Neuronal stem cell (in vitro differentiated cells): ENCODE measurements around the gene LYL1.

ENCODE experiments used
- DNase-seq: peaks from one replicate; pipeline ENCODE4 v3.0.0-alpha.2; 2013; ENCODE audit warnings: low spot score
- H2AFZ ChIP-seq: one replicate; pipeline ENCODE4 v1.6.1; 2013; ENCODE audit warnings: mild to moderate bottlenecking, low read length, inconsistent platforms
- H2AK5ac ChIP-seq: 2 replicates; pipeline ENCODE4 v1.6.1; 2013; ENCODE audit warnings: low read depth, mild to moderate bottlenecking, inconsistent platforms, low read length, moderate library complexity, mixed read lengths
- H2BK120ac ChIP-seq: 2 replicates; pipeline ENCODE4 v1.6.1; 2013; ENCODE audit warnings: low read depth, mild to moderate bottlenecking, inconsistent platforms, low read length, moderate library complexity, mixed read lengths
- H2BK12ac ChIP-seq: one replicate; pipeline ENCODE4 v1.6.1; 2013; ENCODE audit warnings: low read length, inconsistent platforms
- H2BK15ac ChIP-seq: 2 replicates; pipeline ENCODE4 v1.6.1; 2013; ENCODE audit warnings: mild to moderate bottlenecking, low read length, inconsistent platforms, mixed read lengths
- H2BK5ac ChIP-seq: one replicate; pipeline ENCODE4 v1.6.1; 2013; ENCODE audit warnings: inconsistent platforms, mild to moderate bottlenecking, low read length, moderate library complexity
- H3K14ac ChIP-seq: one replicate; pipeline ENCODE4 v1.6.1; 2013; ENCODE audit warnings: low read length, inconsistent platforms
- H3K18ac ChIP-seq: 2 replicates; pipeline ENCODE4 v1.6.1; 2013; ENCODE audit warnings: low read length, inconsistent platforms
- H3K23ac ChIP-seq: 2 replicates; pipeline ENCODE4 v1.6.1; 2013; ENCODE audit warnings: low read depth, mild to moderate bottlenecking, mixed read lengths, low read length, inconsistent platforms; ENCODE audit not compliant: poor library complexity
- H3K27ac ChIP-seq: replicated peaks from 3 replicates; pipeline ENCODE4 v1.5.1; 2013; ENCODE audit warnings: low read length, inconsistent platforms
- H3K27me3 ChIP-seq, 3 experiments: 2 replicates each; pipeline ENCODE4 v1.6.1; 2013; ENCODE audit warnings: low read length in 3 of 3, mild to moderate bottlenecking in 2 of 3, inconsistent platforms in 1 of 3, low read depth in 1 of 3, mixed read lengths in 1 of 3, moderate library complexity in 1 of 3; ENCODE audit not compliant: control insufficient read depth in 3 of 3, insufficient read depth in 3 of 3
- H3K36me3 ChIP-seq, 2 donors: replicated peaks in 1 of 2; 2 replicates each; pipeline ENCODE4 v1.6.1; 2013; ENCODE audit warnings: low read length in 2 of 2; ENCODE audit not compliant: control insufficient read depth in 2 of 2, insufficient read depth in 2 of 2
- H3K4ac ChIP-seq: 2 replicates; pipeline ENCODE4 v1.6.1; 2013; ENCODE audit warnings: inconsistent platforms, mild to moderate bottlenecking, low read length, moderate library complexity
- H3K4me1 ChIP-seq, 2 donors: 1 replicate in 1 of 2; 2 replicates in 1 of 2; pipeline ENCODE4 v1.6.1; 2013; ENCODE audit warnings: low read length in 2 of 2, low read depth in 1 of 2; ENCODE audit not compliant: control insufficient read depth in 2 of 2, insufficient read depth in 1 of 2
- H3K4me2 ChIP-seq: one replicate; pipeline ENCODE4 v1.6.1; 2013; ENCODE audit warnings: mild to moderate bottlenecking, low read length, inconsistent platforms; ENCODE audit not compliant: insufficient read depth, poor library complexity, severe bottlenecking
- H3K4me3 ChIP-seq, 2 donors: 2 replicates each; pipeline ENCODE4 v1.5.1; 2013; ENCODE audit warnings: low read length in 2 of 2, mild to moderate bottlenecking in 2 of 2, inconsistent platforms in 1 of 2, moderate library complexity in 1 of 2
- H3K79me1 ChIP-seq: one replicate; pipeline ENCODE4 v1.6.1; 2013; ENCODE audit warnings: low read depth, mild to moderate bottlenecking, inconsistent platforms, low read length, moderate library complexity
- H3K9ac ChIP-seq: one replicate; pipeline ENCODE4 v1.6.1; 2013; ENCODE audit warnings: mild to moderate bottlenecking, low read depth, low read length, inconsistent platforms; ENCODE audit not compliant: poor library complexity
- H3K9me3 ChIP-seq, 2 donors: replicated peaks in 1 of 2; 2 replicates each; pipeline versions ENCODE3 to v1.6.1; 2013; ENCODE audit warnings: low read length in 2 of 2, mild to moderate bottlenecking in 2 of 2, inconsistent platforms in 1 of 2, low read depth in 1 of 2, mixed read lengths in 1 of 2, moderate library complexity in 1 of 2; ENCODE audit not compliant: control insufficient read depth in 2 of 2, insufficient read depth in 1 of 2
- H4K8ac ChIP-seq: one replicate; pipeline ENCODE4 v1.6.1; 2013; ENCODE audit warnings: low read depth, mild to moderate bottlenecking, inconsistent platforms, low read length, moderate library complexity
- H4K91ac ChIP-seq: one replicate; pipeline ENCODE4 v1.6.1; 2013; ENCODE audit warnings: low read length, low read depth, mild to moderate bottlenecking, inconsistent platforms; ENCODE audit not compliant: poor library complexity
- WGBS, 2 donors: extraction: QIAGEN DNeasy Blood & Tissue Kit; methylation state at CpG; one replicate each; pipeline ENCODE4 v1.1.7; 2013; ENCODE audit warnings: missing lambda C conversion rate in 2 of 2, mixed read lengths in 1 of 2; ENCODE audit not compliant: insufficient read length in 2 of 2, insufficient replicate concordance in 1 of 2; ENCODE audit errors: extremely low coverage in 2 of 2; 5-methylcytosine and 5-hydroxymethylcytosine counted together

LYL1 gene

DNA sequence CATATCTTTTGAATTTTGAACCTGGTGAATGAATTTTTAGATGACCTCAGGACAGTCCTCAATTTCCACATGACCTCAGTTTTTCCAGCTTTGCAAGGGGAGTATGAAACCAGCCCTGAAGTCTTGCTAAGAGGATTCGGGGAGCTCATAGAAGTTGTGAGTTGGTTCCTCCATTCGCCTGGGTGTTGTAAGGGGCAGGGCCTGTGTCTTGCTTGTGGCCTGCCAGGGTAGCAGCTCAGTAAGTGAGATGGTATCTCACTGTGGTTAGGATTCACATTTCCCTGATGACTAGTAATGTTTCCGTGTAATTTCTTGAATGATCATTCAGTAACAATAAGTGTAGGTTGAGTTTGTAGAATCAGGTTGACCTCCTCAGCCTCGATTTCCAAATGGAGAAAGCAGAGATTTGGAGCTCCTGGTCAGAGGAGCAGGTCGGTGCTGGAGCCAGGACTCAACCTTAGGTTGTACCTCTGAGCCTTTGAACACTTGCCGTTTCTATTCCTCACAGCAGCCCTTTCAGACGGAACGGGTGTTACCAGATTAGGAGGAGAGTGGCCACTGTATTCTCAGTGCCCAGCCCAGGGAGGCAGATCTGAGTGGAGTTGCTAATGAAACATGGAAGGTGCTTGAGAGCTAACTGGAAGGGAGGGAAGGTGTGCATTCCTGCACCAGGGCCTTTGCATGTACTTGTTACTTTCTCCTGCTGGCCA, 30.0 kb upstream of the LYL1 start:
- no peak overlapping the region for H3K27ac ChIP-seq
- no peak overlapping the region for H3K4me2 ChIP-seq
- H2AFZ ChIP-seq, result no peak overlapping the region
- no peak overlapping the region for H3K9ac ChIP-seq
- H3K79me1 ChIP-seq, result peaks cover 47% of the 10 kb centered on the region
- WGBS, 2 donors, result no CpG with 5 or more reads among the region's 8 CpGs
- no peak overlapping the region for H2BK5ac ChIP-seq
- peaks cover 0 to 2% of the 10 kb centered on the region in 2 donors for H3K4me1 ChIP-seq
- H4K8ac ChIP-seq, result no peak overlapping the region
- H2AK5ac ChIP-seq, result no peak overlapping the region
- H3K4ac ChIP-seq, result no peak overlapping the region
- H3K14ac ChIP-seq, result no peak overlapping the region
- no peak overlapping the region for H2BK120ac ChIP-seq
- no peak overlapping the region for H4K91ac ChIP-seq
- peaks cover 38 to 76% of the 10 kb centered on the region in 2 donors for H3K36me3 ChIP-seq
- no peaks in the 10 kb centered on the region for H3K27me3 ChIP-seq
- H3K18ac ChIP-seq, result no peak overlapping the region
- no peak overlapping the region for H3K23ac ChIP-seq
- H3K9me3 ChIP-seq, result no peaks in the 10 kb centered on the region
- DNase-seq, result no peak
- no peak overlapping the region for H2BK15ac ChIP-seq
- H2BK12ac ChIP-seq, result no peak overlapping the region
- no peak overlapping the region for H3K4me3 ChIP-seq

DNA sequence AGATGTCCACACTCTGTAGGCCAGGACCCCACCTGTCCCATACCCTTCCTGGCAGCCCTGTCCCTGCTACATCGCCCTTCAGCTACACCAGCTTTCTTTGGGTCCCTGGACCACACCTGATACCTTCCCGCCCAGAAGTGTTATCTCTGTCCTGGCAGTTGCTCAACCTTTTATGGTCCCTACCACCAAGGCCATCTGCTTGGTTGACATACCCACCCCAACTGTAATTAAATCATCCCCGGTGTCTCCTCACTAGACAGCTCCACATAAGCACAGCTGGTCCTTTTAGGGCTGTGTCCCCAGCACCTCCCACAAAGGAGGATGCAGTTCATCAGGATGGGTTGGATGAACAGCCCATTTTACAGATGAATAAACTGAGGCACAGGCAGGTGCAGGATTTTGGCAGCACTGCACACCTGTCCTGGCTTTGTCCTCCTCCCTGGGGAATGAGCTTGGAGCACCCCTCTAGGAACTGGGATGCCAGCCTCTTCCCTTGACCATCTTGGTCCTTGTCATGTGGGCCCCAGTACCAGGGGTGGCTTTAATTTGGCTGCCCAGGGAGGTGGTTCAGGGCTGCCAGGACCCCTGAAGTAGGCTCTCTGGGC, 28.3 kb upstream of the LYL1 start:
- WGBS, 2 donors, result no CpG with 5 or more reads among the region's 3 CpGs
- Histone ChIP-seq H3K4me3 (no peak overlapping the region), H2AK5ac (no peak overlapping the region), H4K8ac (no peak overlapping the region), H3K79me1 (peaks cover 46% of the 10 kb centered on the region), H2AFZ (no peak overlapping the region), H3K4me2 (no peak overlapping the region), H3K9me3 (no peaks in the 10 kb centered on the region), H2BK15ac (no peak overlapping the region), H3K9ac (no peak overlapping the region), H2BK12ac (no peak overlapping the region), H3K4ac (peak overlapping the region; percentile 84), H3K23ac (no peak overlapping the region), H3K4me1 (peaks cover 0 to 2% of the 10 kb centered on the region in 2 donors), H4K91ac (no peak overlapping the region), H3K14ac (no peak overlapping the region), H3K18ac (no peak overlapping the region), H3K36me3 (peaks cover 29 to 71% of the 10 kb centered on the region in 2 donors), H3K27me3 (no peaks in the 10 kb centered on the region), H3K27ac (no peak overlapping the region), H2BK120ac (no peak overlapping the region), H2BK5ac (no peak overlapping the region)
- no peak for DNase-seq

DNA sequence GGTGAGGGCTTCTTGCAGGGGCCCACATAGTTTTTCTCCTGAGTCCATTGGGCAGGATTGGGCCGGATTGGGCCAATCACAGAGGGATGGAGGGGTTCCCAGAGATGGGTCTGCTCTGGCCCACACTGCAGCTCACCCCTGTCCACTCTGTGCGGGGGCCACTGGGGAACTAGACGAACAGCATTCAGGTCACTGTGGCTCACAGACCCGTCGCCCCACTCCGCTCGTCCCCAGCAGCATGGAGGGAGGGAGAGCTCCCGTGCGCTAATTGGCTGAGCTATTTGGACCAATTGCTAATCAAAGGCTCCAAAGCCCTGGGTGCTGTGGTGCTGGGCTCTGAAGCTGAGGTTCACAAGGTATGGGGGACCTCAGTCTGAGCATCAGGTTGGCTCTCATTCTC, 26.7 kb upstream of the LYL1 start:
- Histone ChIP-seq H3K4me2 (no peak overlapping the region), H2BK15ac (no peak overlapping the region), H2AFZ (no peak overlapping the region), H2BK5ac (no peak overlapping the region), H3K9ac (no peak overlapping the region), H3K9me3 (no peaks in the 10 kb centered on the region), H3K4ac (no peak overlapping the region), H3K27me3 (no peaks in the 10 kb centered on the region), H4K91ac (no peak overlapping the region), H3K23ac (no peak overlapping the region), H4K8ac (no peak overlapping the region), H3K14ac (peak overlapping the region; percentile 56), H3K4me1 (peaks cover 0 to 2% of the 10 kb centered on the region in 2 donors), H2AK5ac (no peak overlapping the region), H3K4me3 (no peak overlapping the region), H2BK12ac (no peak overlapping the region), H3K27ac (no peak overlapping the region), H3K79me1 (peaks cover 30% of the 10 kb centered on the region), H2BK120ac (no peak overlapping the region), H3K18ac (peak overlapping the region; percentile 13), H3K36me3 (peaks cover 14 to 62% of the 10 kb centered on the region in 2 donors)
- DNase-seq, result no peak
- no CpG with 5 or more reads among the region's 9 CpGs for WGBS, 2 donors

DNA sequence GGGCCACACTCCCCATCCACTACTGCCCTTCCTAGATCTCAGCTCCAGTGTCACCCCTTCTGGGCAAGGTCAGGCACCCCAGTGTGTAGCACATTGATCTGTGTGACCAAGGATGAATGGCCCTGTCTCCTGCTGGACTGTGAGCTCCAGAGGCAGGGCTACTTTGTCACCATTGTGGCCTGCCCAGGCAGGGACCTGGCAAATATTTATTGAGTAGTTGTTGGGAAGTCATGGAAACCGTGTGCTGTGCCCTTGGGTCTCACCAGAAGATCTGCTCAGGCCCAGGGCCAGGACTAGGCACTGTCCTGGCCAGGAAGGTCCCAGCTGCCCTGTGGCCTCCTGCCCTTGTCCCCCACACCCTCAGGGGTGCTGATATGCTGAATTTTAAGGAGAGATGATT, 25.9 kb upstream of the LYL1 start:
- Histone ChIP-seq H4K91ac (no peak overlapping the region), H2BK120ac (no peak overlapping the region), H2AFZ (no peak overlapping the region), H2BK5ac (no peak overlapping the region), H3K18ac (no peak overlapping the region), H3K4me2 (no peak overlapping the region), H3K23ac (no peak overlapping the region), H3K36me3 (peaks cover 16 to 61% of the 10 kb centered on the region in 2 donors), H2AK5ac (no peak overlapping the region), H4K8ac (no peak overlapping the region), H2BK12ac (no peak overlapping the region), H3K4me1 (peaks cover 0 to 2% of the 10 kb centered on the region in 2 donors), H2BK15ac (no peak overlapping the region), H3K27me3 (no peaks in the 10 kb centered on the region), H3K4me3 (no peak overlapping the region), H3K27ac (no peak overlapping the region), H3K9ac (no peak overlapping the region), H3K9me3 (no peaks in the 10 kb centered on the region), H3K14ac (no peak overlapping the region), H3K79me1 (peaks cover 30% of the 10 kb centered on the region), H3K4ac (no peak overlapping the region)
- DNase-seq, result no peak
- no CpG with 5 or more reads among the region's 1 CpG for WGBS, 2 donors
